ENCODE data around the gene SOX3. TPM values are rescaled to one million over a fixed set of nuclear protein-coding genes. Genes with fewer than 3 reads are reported as not detected.
A peak's percentile ranks its signal among the peaks of the same experiment; 100 is the strongest.

The SOX3 gene
- polyA plus RNA-seq (2013, experiment 1 of 2) = 0.66 TPM
- 0.15 TPM for polyA plus RNA-seq (2013, experiment 2 of 2)

DNA sequence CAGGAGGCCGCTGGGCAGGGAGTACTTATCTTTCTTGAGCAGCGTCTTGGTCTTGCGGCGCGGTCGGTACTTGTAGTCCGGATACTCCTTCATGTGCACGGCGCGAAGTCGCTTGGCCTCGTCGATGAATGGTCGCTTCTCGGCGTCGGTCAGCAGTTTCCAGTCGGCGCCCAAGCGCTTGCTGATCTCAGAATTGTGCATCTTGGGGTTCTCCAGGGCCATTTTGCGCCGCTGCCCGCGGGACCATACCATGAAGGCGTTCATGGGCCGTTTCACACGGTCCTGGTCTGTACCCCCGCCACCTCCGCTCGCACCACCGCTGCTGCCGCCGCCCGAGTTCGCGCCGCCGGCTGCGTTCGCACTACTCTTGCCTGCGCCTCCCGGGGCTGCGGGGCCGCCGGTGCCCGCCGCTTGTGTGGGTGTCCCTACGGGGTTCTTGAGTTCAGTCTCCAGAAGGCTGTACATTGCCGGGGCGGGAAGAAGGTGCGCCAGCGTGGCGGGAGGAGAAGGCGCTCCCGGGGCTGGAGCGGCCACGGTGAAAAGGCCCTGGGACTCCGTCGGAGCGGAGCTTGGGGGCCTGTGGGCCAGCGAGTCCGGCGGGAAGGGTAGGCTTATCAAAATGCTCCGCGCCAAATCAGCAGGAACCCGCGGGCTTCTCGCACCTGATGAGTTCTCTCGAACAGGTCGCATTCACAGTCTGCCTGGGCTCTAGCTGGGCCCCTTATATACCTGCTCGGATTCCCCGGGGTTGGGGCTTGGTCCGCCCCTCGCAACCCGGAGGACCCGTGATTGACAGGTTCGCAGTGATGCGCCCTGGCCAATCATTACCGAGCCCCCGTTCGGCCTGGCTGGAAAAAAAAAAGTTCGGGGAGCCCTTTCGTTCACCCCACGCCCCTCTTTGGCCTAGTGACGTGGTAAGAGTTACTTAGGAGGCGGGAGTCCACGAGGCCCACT lies at the start of gene SOX3:
Gene SOX3 (minus strand): TSS at position 699 of the 954 bp plus-strand sequence. CDS start 9 bp downstream, at position 690.
- H3K4me3 ChIP-seq (ENCODE audit: extremely low read depth, insufficient read depth, low read length, poor library complexity, severe bottlenecking) = peak within 1 kb of the TSS; percentile 27
- 0% methylated on average over 20 to 30 of the region's 87 CpGs for WGBS, 2 experiments (ENCODE audit: insufficient coverage in 2 of 2)
- H3K9me3 ChIP-seq (ENCODE audit: control insufficient read depth, low read length) = no peaks in the 10 kb centered on the region
- H3K27ac ChIP-seq (ENCODE audit: low read depth, low read length, severe bottlenecking) = no peak within 1 kb of the TSS
- peaks cover 9% of the 10 kb centered on the region for H3K4me1 ChIP-seq (ENCODE audit: control insufficient read depth, insufficient read depth, low read length, poor library complexity, severe bottlenecking)
- H3K36me3 ChIP-seq (ENCODE audit: control insufficient read depth, insufficient read depth, low read length) = no peaks in the 10 kb centered on the region

DNA sequence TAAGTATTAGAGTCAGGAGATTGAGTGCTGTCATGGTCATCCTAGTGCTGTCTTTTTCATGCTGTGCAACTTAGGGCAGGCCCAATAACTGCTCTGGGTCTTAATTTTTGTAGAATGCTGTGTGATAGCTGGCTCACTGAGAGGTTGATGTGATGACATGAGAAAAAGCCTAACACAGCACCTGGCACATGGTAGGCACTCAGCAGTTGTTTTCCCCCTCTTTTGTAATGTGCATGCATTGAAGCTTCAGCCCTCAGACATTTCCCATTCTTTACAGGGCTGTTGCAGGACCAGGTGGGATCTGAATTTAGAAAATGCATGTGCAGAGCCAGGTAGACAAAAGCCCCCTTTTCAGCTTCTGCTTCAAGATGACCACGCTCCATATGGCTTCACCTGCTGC lies 44.1 kb upstream of the SOX3 start:
- Histone ChIP-seq H3K27ac (ENCODE audit: low read depth, low read length, severe bottlenecking) (no peak overlapping the region), H3K9me3 (ENCODE audit: control insufficient read depth, low read length) (no peaks in the 10 kb centered on the region), H3K36me3 (ENCODE audit: control insufficient read depth, insufficient read depth, low read length) (no peaks in the 10 kb centered on the region), H3K4me3 (ENCODE audit: extremely low read depth, insufficient read depth, low read length, poor library complexity, severe bottlenecking) (no peak overlapping the region), H3K4me1 (ENCODE audit: control insufficient read depth, insufficient read depth, low read length, poor library complexity, severe bottlenecking) (no peaks in the 10 kb centered on the region)
- WGBS, 2 experiments (ENCODE audit: insufficient coverage in 2 of 2) = 100% methylated on average over 1 of the region's 1 CpG; no CpG with 5 or more reads in 1 of the 2 experiments

GRCh38 chrX:140526171-140526570 lies 21.3 kb upstream of the SOX3 start:
- Histone ChIP-seq H3K4me1 (ENCODE audit: control insufficient read depth, insufficient read depth, low read length, poor library complexity, severe bottlenecking) (peaks cover 20% of the 10 kb centered on the region), H3K4me3 (ENCODE audit: extremely low read depth, insufficient read depth, low read length, poor library complexity, severe bottlenecking) (no peak overlapping the region), H3K27ac (ENCODE audit: low read depth, low read length, severe bottlenecking) (peak overlapping the region; percentile 90), H3K9me3 (ENCODE audit: control insufficient read depth, low read length) (no peaks in the 10 kb centered on the region), H3K36me3 (ENCODE audit: control insufficient read depth, insufficient read depth, low read length) (no peaks in the 10 kb centered on the region)
- no CpG with 5 or more reads among the region's 5 CpGs for WGBS, 2 experiments (ENCODE audit: insufficient coverage in 2 of 2)

DNA sequence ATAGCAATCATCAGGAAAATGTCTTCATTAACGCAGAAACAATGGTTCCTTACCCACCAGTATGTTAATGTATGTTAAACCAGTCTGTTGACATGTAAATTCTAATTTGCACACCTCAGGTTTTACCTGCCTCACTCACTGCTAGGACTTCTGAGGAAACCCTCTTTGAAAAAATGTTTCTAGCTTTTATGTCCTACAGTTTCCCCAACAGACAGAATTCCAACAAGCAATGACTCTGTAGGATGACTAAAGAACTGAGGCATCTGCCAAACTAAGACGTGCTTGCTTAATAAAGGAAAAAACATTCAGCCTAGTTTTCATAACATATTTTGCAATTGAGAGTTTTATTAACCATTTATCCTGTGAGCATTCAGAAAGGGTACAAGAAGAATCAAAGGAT lies 20.6 kb upstream of the SOX3 start:
- peak overlapping the region; percentile 90 for H3K27ac ChIP-seq (ENCODE audit: low read depth, low read length, severe bottlenecking)
- no CpG with 5 or more reads among the region's 2 CpGs for WGBS, 2 experiments (ENCODE audit: insufficient coverage in 2 of 2)
- no peaks in the 10 kb centered on the region for H3K9me3 ChIP-seq (ENCODE audit: control insufficient read depth, low read length)
- H3K4me1 ChIP-seq (ENCODE audit: control insufficient read depth, insufficient read depth, low read length, poor library complexity, severe bottlenecking) = peaks cover 20% of the 10 kb centered on the region
- H3K36me3 ChIP-seq (ENCODE audit: control insufficient read depth, insufficient read depth, low read length) = no peaks in the 10 kb centered on the region
- H3K4me3 ChIP-seq (ENCODE audit: extremely low read depth, insufficient read depth, low read length, poor library complexity, severe bottlenecking) = no peak overlapping the region

- Histone ChIP-seq H3K36me3 (ENCODE audit: control insufficient read depth, insufficient read depth, low read length) (no peaks in the 10 kb centered on the region), H3K4me3 (ENCODE audit: extremely low read depth, insufficient read depth, low read length, poor library complexity, severe bottlenecking) (no peak overlapping the region), H3K4me1 (ENCODE audit: control insufficient read depth, insufficient read depth, low read length, poor library complexity, severe bottlenecking) (peaks cover 20% of the 10 kb centered on the region), H3K27ac (ENCODE audit: low read depth, low read length, severe bottlenecking) (peak overlapping the region; percentile 90), H3K9me3 (ENCODE audit: control insufficient read depth, low read length) (no peaks in the 10 kb centered on the region)
- WGBS, 2 experiments (ENCODE audit: insufficient coverage in 2 of 2) = 17% methylated on average over 1 of the region's 2 CpGs; no CpG with 5 or more reads in 1 of the 2 experiments
These were observed 19.7 kb upstream of the SOX3 start for GRCh38 chrX:140524556-140524955.

- H3K36me3 ChIP-seq (ENCODE audit: control insufficient read depth, insufficient read depth, low read length) = no peaks in the 10 kb centered on the region
- peaks cover 16% of the 10 kb centered on the region for H3K4me1 ChIP-seq (ENCODE audit: control insufficient read depth, insufficient read depth, low read length, poor library complexity, severe bottlenecking)
- no peaks in the 10 kb centered on the region for H3K9me3 ChIP-seq (ENCODE audit: control insufficient read depth, low read length)
- 64 to 79% methylated on average over 2 of the region's 5 CpGs for WGBS, 2 experiments (ENCODE audit: insufficient coverage in 2 of 2)
- no peak overlapping the region for H3K4me3 ChIP-seq (ENCODE audit: extremely low read depth, insufficient read depth, low read length, poor library complexity, severe bottlenecking)
- no peak overlapping the region for H3K27ac ChIP-seq (ENCODE audit: low read depth, low read length, severe bottlenecking)
These were observed 16.5 kb upstream of the SOX3 start for GRCh38 chrX:140521393-140521792.

DNA sequence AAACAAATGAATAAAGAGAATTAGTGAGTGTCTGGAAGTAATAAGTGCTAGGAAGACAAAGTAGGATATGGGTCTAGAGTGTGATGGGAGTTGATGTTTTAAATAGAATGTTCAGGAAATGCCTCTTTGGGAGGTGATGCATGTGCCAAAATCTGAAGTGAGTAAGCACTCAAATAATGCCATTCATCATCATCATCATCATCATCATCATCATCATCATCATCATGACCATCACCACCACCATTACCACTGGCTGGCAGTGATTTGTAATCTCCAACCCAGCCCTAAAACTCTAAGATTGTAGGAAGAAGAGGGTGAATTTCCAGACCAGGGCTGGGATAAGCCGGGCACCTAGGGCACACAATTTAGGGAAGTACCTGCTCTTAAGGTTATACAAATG lies 9.7 kb upstream of the SOX3 start:
- Histone ChIP-seq H3K4me3 (ENCODE audit: extremely low read depth, insufficient read depth, low read length, poor library complexity, severe bottlenecking) (no peak overlapping the region), H3K4me1 (ENCODE audit: control insufficient read depth, insufficient read depth, low read length, poor library complexity, severe bottlenecking) (no peaks in the 10 kb centered on the region), H3K27ac (ENCODE audit: low read depth, low read length, severe bottlenecking) (no peak overlapping the region), H3K9me3 (ENCODE audit: control insufficient read depth, low read length) (no peaks in the 10 kb centered on the region), H3K36me3 (ENCODE audit: control insufficient read depth, insufficient read depth, low read length) (no peaks in the 10 kb centered on the region)
- WGBS, 2 experiments (ENCODE audit: insufficient coverage in 2 of 2) = no CpG with 5 or more reads among the region's 1 CpG

- Histone ChIP-seq H3K4me1 (ENCODE audit: control insufficient read depth, insufficient read depth, low read length, poor library complexity, severe bottlenecking) (peaks cover 6% of the 10 kb centered on the region), H3K36me3 (ENCODE audit: control insufficient read depth, insufficient read depth, low read length) (no peaks in the 10 kb centered on the region), H3K27ac (ENCODE audit: low read depth, low read length, severe bottlenecking) (no peak overlapping the region), H3K4me3 (ENCODE audit: extremely low read depth, insufficient read depth, low read length, poor library complexity, severe bottlenecking) (no peak overlapping the region), H3K9me3 (ENCODE audit: control insufficient read depth, low read length) (no peaks in the 10 kb centered on the region)
- WGBS, 2 experiments (ENCODE audit: insufficient coverage in 2 of 2) = 31 to 53% methylated on average over 6 to 8 of the region's 42 CpGs
These were observed 6.0 kb upstream of the SOX3 start for GRCh38 chrX:140510895-140511295.

DNA sequence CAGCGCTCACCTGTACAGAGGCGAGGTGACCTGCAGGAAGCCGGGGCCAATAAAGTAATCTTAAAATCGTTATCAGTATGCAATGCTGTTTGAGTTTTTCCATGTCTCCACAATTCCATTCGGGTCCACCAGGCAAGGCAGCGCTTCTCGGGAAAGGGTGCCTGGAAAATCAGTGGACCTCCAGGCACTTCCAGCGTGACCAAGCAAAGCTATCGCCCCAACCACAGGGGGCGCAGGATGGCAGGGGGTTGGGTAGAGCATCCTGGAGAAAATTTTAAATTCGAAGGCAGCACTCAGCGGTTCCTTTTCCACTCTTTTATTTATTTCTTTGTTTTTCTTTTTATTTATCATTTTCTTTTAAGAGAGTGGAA lies 5.4 kb upstream of the SOX3 start:
- H3K9me3 ChIP-seq (ENCODE audit: control insufficient read depth, low read length) = no peaks in the 10 kb centered on the region
- H3K4me3 ChIP-seq (ENCODE audit: extremely low read depth, insufficient read depth, low read length, poor library complexity, severe bottlenecking) = no peak overlapping the region
- H3K27ac ChIP-seq (ENCODE audit: low read depth, low read length, severe bottlenecking) = no peak overlapping the region
- WGBS, 2 experiments (ENCODE audit: insufficient coverage in 2 of 2) = 10 to 40% methylated on average over 2 to 5 of the region's 12 CpGs
- H3K36me3 ChIP-seq (ENCODE audit: control insufficient read depth, insufficient read depth, low read length) = no peaks in the 10 kb centered on the region
- H3K4me1 ChIP-seq (ENCODE audit: control insufficient read depth, insufficient read depth, low read length, poor library complexity, severe bottlenecking) = peaks cover 9% of the 10 kb centered on the region

GRCh38 chrX:140509468-140510305 lies 4.8 kb upstream of the SOX3 start:
- no peaks in the 10 kb centered on the region for H3K36me3 ChIP-seq (ENCODE audit: control insufficient read depth, insufficient read depth, low read length)
- H3K4me3 ChIP-seq (ENCODE audit: extremely low read depth, insufficient read depth, low read length, poor library complexity, severe bottlenecking) = no peak overlapping the region
- H3K27ac ChIP-seq (ENCODE audit: low read depth, low read length, severe bottlenecking) = no peak overlapping the region
- WGBS, 2 experiments (ENCODE audit: insufficient coverage in 2 of 2) = 33 to 34% methylated on average over 6 to 12 of the region's 30 CpGs
- peaks cover 9% of the 10 kb centered on the region for H3K4me1 ChIP-seq (ENCODE audit: control insufficient read depth, insufficient read depth, low read length, poor library complexity, severe bottlenecking)
- no peaks in the 10 kb centered on the region for H3K9me3 ChIP-seq (ENCODE audit: control insufficient read depth, low read length)
